Colonic mucosa (tissue), 4 donors: ENCODE data around the gene USP20. TPM values are rescaled to one million over a fixed set of nuclear protein-coding genes. Genes with fewer than 3 reads are reported as not detected.

Experiments used
- DNase-seq: peaks from one replicate; pipeline ENCODE4 v3.0.0-alpha.2; 2020
- H3K27ac ChIP-seq: fragments of 200-600 bp; one replicate; pipeline ENCODE4 v1.8.0; 2021
- H3K27me3 ChIP-seq: fragments of 200-600 bp; one replicate; pipeline ENCODE4 v1.8.0; 2021
- H3K36me3 ChIP-seq: fragments of 200-600 bp; one replicate; pipeline ENCODE4 v1.8.0; 2021
- H3K4me1 ChIP-seq: fragments of 200-600 bp; one replicate; pipeline ENCODE4 v1.8.0; 2021; ENCODE audit warnings: mild to moderate bottlenecking
- H3K4me3 ChIP-seq: fragments of 200-600 bp; one replicate; pipeline ENCODE4 v1.8.0; 2021
- H3K9ac ChIP-seq, 2 donors: one replicate each; pipeline ENCODE4 v1.7.0; 2013; ENCODE audit warnings: control low read depth in 2 of 2, low read depth in 2 of 2, low read length in 2 of 2
- H3K9me3 ChIP-seq: fragments of 200-600 bp; one replicate; pipeline ENCODE4 v1.8.0; 2021
- CTCF ChIP-seq: fragments of 200-600 bp; IDR thresholded peaks from one replicate; pipeline ENCODE4 v1.8.0; 2022; ENCODE audit warnings: antibody characterized with exemption, mild to moderate bottlenecking
- intact Hi-C: fragments of 100-400 bp; cut with DNase I; formaldehyde crosslinking; loops from one replicate; pipeline ENCODE4 v1.14.1; 2022
- total RNA-seq, 2 donors: library from RNA; stranded (reverse); fragmentation: NEBNext Ultra II Directional in 1 of 2; extraction: Animal tissue kit (Norgen Biotek cat#: 25700) in 1 of 2; gene quantifications; one replicate each; pipeline ENCODE4 v1.2.1, GENCODE V29; 2021
- donor health status: healthy.
- donor health status: DM: no; HTN: no; CAD: no.
- donor health status: DM: no; HTN: no; CAD: no.

The USP20 gene
- total RNA-seq, 2 donors from 2014 or later: 14.7 to 20.0 TPM

DNA sequence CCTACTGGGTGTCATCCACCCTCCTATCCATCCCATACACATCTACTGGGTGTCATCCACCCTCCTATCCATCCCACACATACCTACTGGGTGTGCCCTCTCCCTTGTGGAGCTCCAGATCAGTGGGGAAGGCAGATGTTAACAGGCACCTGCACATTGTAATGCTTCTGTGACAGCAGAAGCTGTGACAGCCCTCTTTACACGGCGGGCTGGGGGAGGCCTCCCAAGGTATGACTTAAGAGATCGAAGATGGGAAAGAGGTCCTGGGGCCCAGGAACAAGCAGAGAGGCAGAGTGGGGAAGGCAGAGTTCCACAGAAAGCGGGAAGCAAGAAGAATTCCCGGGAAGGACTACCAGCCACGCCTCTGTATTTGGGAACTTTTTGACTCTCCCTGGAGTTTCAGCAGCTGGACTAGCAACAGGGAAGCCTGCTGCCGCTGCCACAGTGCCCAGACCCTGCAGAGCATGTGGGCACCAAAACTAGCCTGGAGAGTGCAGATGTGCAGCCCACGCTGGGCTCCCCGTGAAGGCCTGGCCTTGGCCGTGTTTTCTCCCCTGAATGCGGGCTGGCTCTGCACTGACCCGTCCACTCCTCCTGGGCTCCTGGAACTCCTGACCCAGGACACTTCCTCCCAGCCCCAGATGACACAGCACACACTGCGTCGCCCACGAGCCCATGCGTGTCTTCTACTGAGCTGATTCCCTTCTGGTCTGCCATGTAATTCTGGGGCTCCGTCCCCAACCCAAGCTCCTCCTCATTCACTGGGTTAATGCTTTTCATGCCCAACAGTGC, 20.6 kb upstream of the USP20 start:
- no peak for DNase-seq
- TF ChIP-seq CTCF: no peak
- H3K9me3 ChIP-seq: no peaks in the 10 kb centered on the region
- H3K27me3 ChIP-seq: no peaks in the 10 kb centered on the region
- peaks cover 12% of the 10 kb centered on the region for H3K4me1 ChIP-seq
- H3K9ac ChIP-seq: no peak overlapping the region
- H3K27ac ChIP-seq: no peak overlapping the region
- H3K4me3 ChIP-seq: no peak overlapping the region
- intact Hi-C loops: no loop called here
- no peaks in the 10 kb centered on the region for H3K36me3 ChIP-seq

- Histone ChIP-seq H3K36me3 (no peaks in the 10 kb centered on the region), H3K4me3 (no peak overlapping the region), H3K9me3 (no peaks in the 10 kb centered on the region), H3K4me1 (peaks cover 5% of the 10 kb centered on the region), H3K27me3 (no peaks in the 10 kb centered on the region), H3K27ac (no peak overlapping the region), H3K9ac (no peak overlapping the region)
- intact Hi-C loops: no loop called here
- no peak for TF ChIP-seq CTCF
- no peak for DNase-seq
Observed at GRCh38 chr9:129815278-129815677, 20.0 kb upstream of the USP20 start.

GRCh38 chr9:129816501-129817435, 18.5 kb upstream of the USP20 start:
- H3K4me1 ChIP-seq: peaks cover 4% of the 10 kb centered on the region
- DNase-seq: no peak
- H3K27ac ChIP-seq: no peak overlapping the region
- no peaks in the 10 kb centered on the region for H3K36me3 ChIP-seq
- H3K27me3 ChIP-seq: no peaks in the 10 kb centered on the region
- H3K4me3 ChIP-seq: no peak overlapping the region
- intact Hi-C loops: no loop called here
- H3K9ac ChIP-seq: no peak overlapping the region
- no peak for TF ChIP-seq CTCF
- no peaks in the 10 kb centered on the region for H3K9me3 ChIP-seq

- no peak for TF ChIP-seq CTCF
- Histone ChIP-seq H3K27me3 (no peaks in the 10 kb centered on the region), H3K4me3 (peak overlapping the region; percentile 79), H3K4me1 (peaks cover 6% of the 10 kb centered on the region), H3K36me3 (no peaks in the 10 kb centered on the region), H3K27ac (no peak overlapping the region), H3K9ac (peak overlapping the region; percentile 65 to 78), H3K9me3 (no peaks in the 10 kb centered on the region)
- DNase-seq: no peak
- intact Hi-C loops: no loop called here
Observed at GRCh38 chr9:129822898-129823541, 12.2 kb upstream of the USP20 start.

DNA sequence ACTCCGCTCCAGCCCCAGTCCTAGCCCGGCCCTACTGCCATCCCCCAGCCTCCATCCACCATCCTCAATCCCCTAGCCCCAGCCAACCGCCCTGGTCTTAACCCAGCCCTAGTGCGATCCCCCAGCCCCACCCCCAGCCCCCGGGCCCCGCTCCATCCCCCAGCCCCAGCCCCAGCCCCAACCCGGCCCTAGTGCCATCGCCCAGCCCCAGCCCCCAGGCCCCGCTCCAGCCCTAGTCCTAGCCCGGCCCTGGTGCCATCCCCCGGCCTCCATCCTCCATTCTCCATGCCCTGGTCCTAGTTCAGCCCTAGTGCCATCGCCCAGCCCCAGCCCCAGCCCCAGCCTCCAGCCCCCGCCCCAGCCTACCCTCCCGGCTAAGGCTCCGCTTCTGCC, 11.7 kb upstream of the USP20 start:
- DNase-seq: no peak
- intact Hi-C loops: no loop called here
- Histone ChIP-seq H3K36me3 (no peaks in the 10 kb centered on the region), H3K4me3 (peak overlapping the region; percentile 79), H3K9me3 (no peaks in the 10 kb centered on the region), H3K4me1 (peaks cover 6% of the 10 kb centered on the region), H3K9ac (peak overlapping the region; percentile 40 to 76), H3K27me3 (no peaks in the 10 kb centered on the region), H3K27ac (peak overlapping the region; percentile 63)
- TF ChIP-seq CTCF: no peak
